CD14-positive monocyte (primary cell): ENCODE data around the gene CYP26A1. TPM values are rescaled to one million over a fixed set of nuclear protein-coding genes. Genes with fewer than 3 reads are reported as not detected.

Experiments
- DNase-seq, 3 donors: peaks; one replicate each; pipeline ENCODE4 v3.0.0-alpha.2; 2011 to 2022
- H2AFZ ChIP-seq: 2 replicates; pipeline ENCODE4 v1.6.0; 2012; ENCODE audit warnings: mild to moderate bottlenecking, low read depth, low read length, inconsistent platforms; ENCODE audit not compliant: insufficient read depth, poor library complexity, severe bottlenecking
- H3K27ac ChIP-seq, 2 donors: 1 replicate in 1 of 2; 2 replicates in 1 of 2; pipeline ENCODE4 v1.5.1; 2012 to 2013; ENCODE audit warnings: low read length in 2 of 2, control low read depth in 1 of 2, inconsistent platforms in 1 of 2, low read depth in 1 of 2, mild to moderate bottlenecking in 1 of 2
- H3K27me3 ChIP-seq, 2 donors: one replicate each; pipeline versions ENCODE4 v1.6.0 to v1.6.1; 2011 to 2013; ENCODE audit warnings: low read length in 2 of 2; ENCODE audit not compliant: control insufficient read depth in 2 of 2, insufficient read depth in 2 of 2
- H3K36me3 ChIP-seq, 2 donors: replicated peaks in 1 of 2; 1 replicate in 1 of 2; 2 replicates in 1 of 2; pipeline versions ENCODE4 v1.5.1 to v1.6.1; 2012 to 2013; ENCODE audit warnings: low read length in 2 of 2, control low read depth in 1 of 2, inconsistent platforms in 1 of 2, mild to moderate bottlenecking in 1 of 2; ENCODE audit not compliant: insufficient read depth in 2 of 2, control insufficient read depth in 1 of 2
- H3K4me1 ChIP-seq, 2 donors: 1 replicate in 1 of 2; 2 replicates in 1 of 2; pipeline versions ENCODE4 v1.5.1 to v1.6.1; 2012 to 2013; ENCODE audit warnings: low read length in 2 of 2, control low read depth in 1 of 2, inconsistent platforms in 1 of 2, mild to moderate bottlenecking in 1 of 2, moderate library complexity in 1 of 2; ENCODE audit not compliant: insufficient read depth in 2 of 2, control insufficient read depth in 1 of 2
- H3K4me2 ChIP-seq: replicated peaks from 2 replicates; pipeline ENCODE3; 2012; ENCODE audit warnings: low read length, moderate library complexity, mild to moderate bottlenecking; ENCODE audit not compliant: poor library complexity, severe bottlenecking; ENCODE audit errors: extremely low read depth
- H3K4me3 ChIP-seq, 3 experiments: fragments of 200-600 bp in 1 of 3; sonication (generic) in 1 of 3; replicated peaks in 1 of 3; 1 replicate in 2 of 3; 2 replicates in 1 of 3; pipeline ENCODE4 v1.5.1; 2011 to 2013; ENCODE audit warnings: low read length in 3 of 3, mild to moderate bottlenecking in 3 of 3, control low read depth in 2 of 3, low read depth in 2 of 3, inconsistent platforms in 1 of 3, moderate library complexity in 1 of 3
- H3K79me2 ChIP-seq: 2 replicates; pipeline ENCODE4 v1.6.0; 2012; ENCODE audit warnings: mild to moderate bottlenecking, control low read depth, inconsistent platforms, low read length, moderate library complexity; ENCODE audit not compliant: insufficient read depth
- H3K9ac ChIP-seq: 2 replicates; pipeline ENCODE4 v1.6.0; 2017; ENCODE audit warnings: low read length, mild to moderate bottlenecking; ENCODE audit not compliant: insufficient read depth, poor library complexity, severe bottlenecking
- H3K9me3 ChIP-seq, 2 donors: replicated peaks in 1 of 2; 1 replicate in 1 of 2; 2 replicates in 1 of 2; pipeline versions ENCODE4 v1.5.1 to v1.6.1; 2012 to 2013; ENCODE audit warnings: low read length in 2 of 2, control low read depth in 1 of 2; ENCODE audit not compliant: control insufficient read depth in 1 of 2, insufficient read depth in 1 of 2
- H4K20me1 ChIP-seq: 2 replicates; pipeline ENCODE4 v1.6.0; 2012; ENCODE audit warnings: mild to moderate bottlenecking, low read length, control low read depth, moderate library complexity; ENCODE audit not compliant: insufficient read depth
- H3K27ac Mint-ChIP-seq, 7 donors: one replicate each; pipeline ENCODE4 v1.8.0; 2020; ENCODE audit warnings: mild to moderate bottlenecking in 7 of 7, mixed read lengths in 7 of 7, moderate library complexity in 6 of 7, inconsistent platforms in 2 of 7
- H3K27me3 Mint-ChIP-seq, 3 donors: one replicate each; pipeline ENCODE4 v1.8.0; 2021 to 2022; ENCODE audit warnings: low read depth in 3 of 3, mild to moderate bottlenecking in 3 of 3, mixed read lengths in 3 of 3, moderate library complexity in 3 of 3, inconsistent platforms in 1 of 3
- H3K36me3 Mint-ChIP-seq, 2 donors: one replicate each; pipeline ENCODE4 v1.8.0; 2020; ENCODE audit warnings: mixed read lengths in 2 of 2, inconsistent platforms in 1 of 2, mild to moderate bottlenecking in 1 of 2
- H3K4me1 Mint-ChIP-seq: one replicate; pipeline ENCODE4 v1.8.0; 2020; ENCODE audit warnings: mild to moderate bottlenecking, mixed read lengths
- H3K4me3 Mint-ChIP-seq, 2 donors: one replicate each; pipeline ENCODE4 v1.8.0; 2020; ENCODE audit warnings: mild to moderate bottlenecking in 2 of 2, mixed read lengths in 2 of 2, moderate library complexity in 1 of 2
- H3K9me3 Mint-ChIP-seq, 7 donors: one replicate each; pipeline ENCODE4 v1.8.0; 2020 to 2022; ENCODE audit warnings: mixed read lengths in 7 of 7, mild to moderate bottlenecking in 6 of 7, moderate library complexity in 6 of 7, inconsistent platforms in 2 of 7
- CTCF ChIP-seq: fragments of 200-600 bp; IDR thresholded peaks from one replicate; pipeline ENCODE4 v1.8.0; 2022; ENCODE audit warnings: antibody characterized with exemption, mild to moderate bottlenecking
- WGBS: methylation state at CpG from one replicate; pipeline ENCODE4 v1.1.5; 2013; ENCODE audit warnings: missing lambda C conversion rate; ENCODE audit not compliant: insufficient coverage; 5-methylcytosine and 5-hydroxymethylcytosine counted together
- intact Hi-C, 2 donors: fragments of 100-400 bp; cut with micrococcal nuclease; formaldehyde crosslinking; loops; one replicate each; pipeline versions ENCODE4 v1.15.0 to v1.15.1; 2023
- polyA plus RNA-seq, 3 donors: library from polyadenylated mRNA; depleted of rRNA in 1 of 3; unstranded in 2 of 3; stranded (reverse) in 1 of 3; fragments of 300-500 nt in 2 of 3; fragments of >200 nt in 1 of 3; fragmentation: Illumina TruSeq in 2 of 3; gene quantifications; 1 replicate in 2 of 3; 2 replicates in 1 of 3; pipeline ENCODE4 v1.2.3, GENCODE V29; 2012 to 2021

CYP26A1 gene
- polyA plus RNA-seq, 3 donors: not detected

- peaks cover 67 to 94% of the 10 kb centered on the region in 2 donors for H3K27me3 ChIP-seq
- WGBS: 79% methylated on average over 9 of the region's 12 CpGs
- H3K36me3 Mint-ChIP-seq: peaks cover 9 to 17% of the 10 kb centered on the region in 2 donors
- H3K4me3 Mint-ChIP-seq: peak overlapping the region in 1 of 2 donors; percentile 72
- H3K4me3 ChIP-seq: no peak overlapping the region
- no peak overlapping the region for H3K27ac Mint-ChIP-seq
- peaks cover 0 to 11% (median 7%) of the 10 kb centered on the region in 7 donors for H3K9me3 Mint-ChIP-seq
- intact Hi-C loops: no loop called here
- peaks cover 8 to 18% of the 10 kb centered on the region in 2 donors for H3K4me1 ChIP-seq
- peaks cover 15% of the 10 kb centered on the region for H4K20me1 ChIP-seq
- no peak overlapping the region for H3K27ac ChIP-seq
- H3K27me3 Mint-ChIP-seq: peaks cover 89 to 99% (median 93%) of the 10 kb centered on the region in 3 donors
- peaks cover 0 to 52% of the 10 kb centered on the region in 2 donors for H3K9me3 ChIP-seq
- H2AFZ ChIP-seq: no peak overlapping the region
- no peak for TF ChIP-seq CTCF
- no peak overlapping the region for H3K9ac ChIP-seq
- H3K36me3 ChIP-seq: peaks cover 0 to under 1% of the 10 kb centered on the region in 2 donors
- DNase-seq: no peak
- no peak overlapping the region for H3K4me2 ChIP-seq
- peaks cover 24% of the 10 kb centered on the region for H3K4me1 Mint-ChIP-seq
- no peaks in the 10 kb centered on the region for H3K79me2 ChIP-seq
Observed at GRCh38 chr10:93064874-93065660, 8.6 kb upstream of the CYP26A1 start.

GRCh38 chr10:93065675-93066543 lies 7.8 kb upstream of the CYP26A1 start:
- Histone ChIP-seq H3K4me1 (peaks cover 8 to 18% of the 10 kb centered on the region in 2 donors), H2AFZ (no peak overlapping the region), H4K20me1 (peaks cover 12% of the 10 kb centered on the region), H3K79me2 (no peaks in the 10 kb centered on the region), H3K9ac (no peak overlapping the region), H3K4me2 (no peak overlapping the region), H3K27ac (no peak overlapping the region), H3K9me3 (peaks cover 0 to 57% of the 10 kb centered on the region in 2 donors), H3K36me3 (no peaks in the 10 kb centered on the region), H3K27me3 (peaks cover 71 to 94% of the 10 kb centered on the region in 2 donors), H3K4me3 (no peak overlapping the region)
- intact Hi-C loops: no loop called here
- 5% methylated on average over 66 of the region's 81 CpGs for WGBS
- Mint-ChIP-seq H3K27ac (peak overlapping the region in 1 of 7 donors; percentile 50), H3K4me3 (peak overlapping the region in 1 of 2 donors; percentile 91), H3K27me3 (peaks cover 89 to 99% (median 94%) of the 10 kb centered on the region in 3 donors), H3K4me1 (peaks cover 22% of the 10 kb centered on the region), H3K9me3 (peaks cover 0 to 11% (median 4%) of the 10 kb centered on the region in 7 donors), H3K36me3 (peaks cover 4 to 18% of the 10 kb centered on the region in 2 donors)
- no peak for DNase-seq
- TF ChIP-seq CTCF: no peak
